Neural cell (in vitro differentiated cells): Measurements from ENCODE around the gene PTPN1. TPM values are rescaled to one million over a fixed set of nuclear protein-coding genes. Genes with fewer than 3 reads are reported as not detected.
"Not testable (repeated sequence)": the region's sequence is repeated elsewhere in the genome, so short reads cannot be mapped to it uniquely, and the experiment has no call there.

Experiments
- H2AFZ ChIP-seq: fragments of 200-600, 300-800 bp; sonication (generic), shearing (Covaris generic); 2 replicates; pipeline ENCODE4 v1.6.0; 2014; ENCODE audit warnings: low read depth, mild to moderate bottlenecking, antibody characterized with exemption, low read length, moderate library complexity
- H3F3A ChIP-seq: fragments of 200-600 bp; shearing (Covaris generic); 2 replicates; pipeline ENCODE4 v1.6.1; 2016; ENCODE audit warnings: mild to moderate bottlenecking, moderate library complexity, mixed read lengths, antibody characterized with exemption, low read length; ENCODE audit not compliant: insufficient read depth, poor library complexity, severe bottlenecking
- H3K27ac ChIP-seq: fragments of 200-600, 300-800 bp; sonication (generic), shearing (Covaris generic); 2 replicates; pipeline ENCODE4 v1.5.1; 2014; ENCODE audit warnings: mild to moderate bottlenecking, low read length, moderate library complexity
- H3K27me3 ChIP-seq: fragments of 300-800, 200-600 bp; sonication (generic), shearing (Covaris generic); 2 replicates; pipeline ENCODE4 v1.6.0; 2014; ENCODE audit warnings: mild to moderate bottlenecking, low read depth, low read length, moderate library complexity; ENCODE audit not compliant: insufficient read depth
- H3K36me3 ChIP-seq: fragments of 300-800, 200-600 bp; sonication (generic), shearing (Covaris generic); 2 replicates; pipeline ENCODE4 v1.5.1; 2014; ENCODE audit warnings: mild to moderate bottlenecking, antibody characterized with exemption, low read length, moderate library complexity; ENCODE audit not compliant: insufficient read depth
- H3K4me2 ChIP-seq: fragments of 300-800, 200-600 bp; sonication (generic), shearing (Covaris generic); 2 replicates; pipeline ENCODE4 v1.6.0; 2014; ENCODE audit warnings: mild to moderate bottlenecking, low read length
- H3K4me3 ChIP-seq: fragments of 300-800, 200-600 bp; sonication (generic), shearing (Covaris generic); 2 replicates; pipeline ENCODE4 v1.5.1; 2014; ENCODE audit warnings: mild to moderate bottlenecking, low read length, moderate library complexity
- H3K79me2 ChIP-seq: fragments of 200-600 bp; shearing (Covaris generic); replicated peaks from 2 replicates; pipeline ENCODE4 v1.6.0; 2014; ENCODE audit warnings: mild to moderate bottlenecking, low read length, moderate library complexity; ENCODE audit not compliant: insufficient read depth
- H3K9ac ChIP-seq: fragments of 300-800, 200-600 bp; sonication (generic), shearing (Covaris generic); 2 replicates; pipeline ENCODE4 v1.6.1; 2016; ENCODE audit warnings: mild to moderate bottlenecking, low read length, mixed read lengths
- H3K9me2 ChIP-seq: fragments of 200-600 bp; shearing (Covaris generic); 2 replicates; pipeline ENCODE4 v1.6.1; 2016; ENCODE audit warnings: mild to moderate bottlenecking, low read length, mixed read lengths; ENCODE audit not compliant: insufficient read depth
- H3K9me3 ChIP-seq: fragments of 200-600, 300-800 bp; sonication (generic), shearing (Covaris generic); 2 replicates; pipeline ENCODE4 v1.6.1; 2016; ENCODE audit warnings: mild to moderate bottlenecking, mixed run types, low read length, moderate library complexity, mixed read lengths
- H4K20me1 ChIP-seq: fragments of 200-600 bp; shearing (Covaris generic); 2 replicates; pipeline ENCODE4 v1.6.1; 2016; ENCODE audit warnings: mild to moderate bottlenecking, mixed run types; ENCODE audit not compliant: insufficient read depth
- EP300 ChIP-seq: fragments of 450-650 bp; conservative IDR thresholded peaks from 2 replicates; pipeline ENCODE4 v1.6.1; 2014; ENCODE audit warnings: antibody characterized with exemption, mild to moderate bottlenecking, moderate library complexity; ENCODE audit not compliant: poor library complexity, severe bottlenecking
- EZH2 ChIP-seq: fragments of 200-600, 300-800 bp; shearing (Covaris generic), sonication (generic); IDR thresholded peaks from 2 replicates; pipeline ENCODE4 v1.6.1; 2014; ENCODE audit warnings: antibody characterized with exemption, low read length, borderline replicate concordance, mild to moderate bottlenecking; ENCODE audit not compliant: insufficient read depth, poor library complexity, severe bottlenecking
- MXI1 ChIP-seq: fragments of 450-650 bp; conservative IDR thresholded peaks from 2 replicates; pipeline ENCODE4 v1.6.1; 2014; ENCODE audit warnings: antibody characterized with exemption, mild to moderate bottlenecking; ENCODE audit not compliant: poor library complexity, severe bottlenecking
- POLR2AphosphoS5 ChIP-seq: IDR thresholded peaks from 2 replicates; pipeline ENCODE4 v1.6.1; 2012
- RAD21 ChIP-seq: fragments of 450-650 bp; conservative IDR thresholded peaks from 2 replicates; pipeline ENCODE4 v1.6.1; 2014; ENCODE audit warnings: antibody characterized with exemption, mild to moderate bottlenecking, moderate library complexity
- SMC3 ChIP-seq: fragments of 450-650 bp; conservative IDR thresholded peaks from 2 replicates; pipeline ENCODE4 v1.6.1; 2014; ENCODE audit warnings: antibody characterized with exemption, mild to moderate bottlenecking, moderate library complexity; ENCODE audit not compliant: poor library complexity
- TAF1 ChIP-seq: IDR thresholded peaks from 2 replicates; pipeline ENCODE4 v1.6.1; 2012; ENCODE audit warnings: low read depth
- polyA plus RNA-seq: library from polyadenylated mRNA; depleted of rRNA; stranded (reverse); fragments of >200 nt; gene quantifications from 2 replicates; pipeline ENCODE4 v1.2.3, GENCODE V29; 2014
- TF ChIP-seq, protein P1 (sequence below): fragments of 450-650 bp; IDR thresholded peaks from 2 replicates; pipeline ENCODE4 v1.5.1; 2014; ENCODE audit warnings: antibody characterized with exemption, mild to moderate bottlenecking, moderate library complexity; ENCODE audit not compliant: poor library complexity, severe bottlenecking
- TF ChIP-seq, protein P2 (sequence below): IDR thresholded peaks from 2 replicates; pipeline ENCODE4 v1.6.1; 2012; ENCODE audit warnings: borderline replicate concordance

The PTPN1 gene
- polyA plus RNA-seq, 1 donor from 2014 or later: 48.1 TPM

DNA sequence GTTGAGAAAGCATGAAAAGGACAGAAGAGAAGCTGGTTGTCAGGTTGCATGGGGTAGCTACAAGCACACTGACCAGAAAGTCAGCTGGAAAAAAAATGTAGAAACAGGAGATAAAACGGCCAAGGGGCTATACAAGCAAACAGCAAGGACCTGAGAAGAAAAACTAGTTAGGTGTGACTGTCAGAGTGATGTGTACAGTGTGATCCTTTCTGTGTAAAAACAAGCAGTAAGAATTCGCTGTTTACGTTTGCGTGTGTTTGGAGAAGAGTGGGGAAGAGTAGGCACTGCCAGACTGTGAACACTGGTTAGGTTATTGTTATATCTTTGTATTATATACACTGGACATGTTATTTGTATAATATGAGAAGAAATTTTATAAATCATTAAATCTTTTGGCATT, 28.1 kb downstream of the PTPN1 start:
- Histone ChIP-seq H3F3A (no peaks in the 10 kb centered on the region), H2AFZ (no peak overlapping the region), H3K9me3 (no peaks in the 10 kb centered on the region), H3K27me3 (no peaks in the 10 kb centered on the region), H3K36me3 (no peaks in the 10 kb centered on the region), H3K27ac (no peak overlapping the region), H3K4me3 (no peak overlapping the region), H3K9ac (no peak overlapping the region), H3K9me2 (no peaks in the 10 kb centered on the region), H4K20me1 (peaks cover 4% of the 10 kb centered on the region), H3K79me2 (peaks cover 59% of the 10 kb centered on the region), H3K4me2 (no peak overlapping the region)
- no peak for TF ChIP-seq EZH2
- TF ChIP-seq SMC3: no peak
- no peak for TF ChIP-seq RAD21
- TF ChIP-seq, protein P1, sequence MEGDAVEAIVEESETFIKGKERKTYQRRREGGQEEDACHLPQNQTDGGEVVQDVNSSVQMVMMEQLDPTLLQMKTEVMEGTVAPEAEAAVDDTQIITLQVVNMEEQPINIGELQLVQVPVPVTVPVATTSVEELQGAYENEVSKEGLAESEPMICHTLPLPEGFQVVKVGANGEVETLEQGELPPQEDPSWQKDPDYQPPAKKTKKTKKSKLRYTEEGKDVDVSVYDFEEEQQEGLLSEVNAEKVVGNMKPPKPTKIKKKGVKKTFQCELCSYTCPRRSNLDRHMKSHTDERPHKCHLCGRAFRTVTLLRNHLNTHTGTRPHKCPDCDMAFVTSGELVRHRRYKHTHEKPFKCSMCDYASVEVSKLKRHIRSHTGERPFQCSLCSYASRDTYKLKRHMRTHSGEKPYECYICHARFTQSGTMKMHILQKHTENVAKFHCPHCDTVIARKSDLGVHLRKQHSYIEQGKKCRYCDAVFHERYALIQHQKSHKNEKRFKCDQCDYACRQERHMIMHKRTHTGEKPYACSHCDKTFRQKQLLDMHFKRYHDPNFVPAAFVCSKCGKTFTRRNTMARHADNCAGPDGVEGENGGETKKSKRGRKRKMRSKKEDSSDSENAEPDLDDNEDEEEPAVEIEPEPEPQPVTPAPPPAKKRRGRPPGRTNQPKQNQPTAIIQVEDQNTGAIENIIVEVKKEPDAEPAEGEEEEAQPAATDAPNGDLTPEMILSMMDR: no peak
- no peak for TF ChIP-seq POLR2AphosphoS5
- TF ChIP-seq, protein P2, sequence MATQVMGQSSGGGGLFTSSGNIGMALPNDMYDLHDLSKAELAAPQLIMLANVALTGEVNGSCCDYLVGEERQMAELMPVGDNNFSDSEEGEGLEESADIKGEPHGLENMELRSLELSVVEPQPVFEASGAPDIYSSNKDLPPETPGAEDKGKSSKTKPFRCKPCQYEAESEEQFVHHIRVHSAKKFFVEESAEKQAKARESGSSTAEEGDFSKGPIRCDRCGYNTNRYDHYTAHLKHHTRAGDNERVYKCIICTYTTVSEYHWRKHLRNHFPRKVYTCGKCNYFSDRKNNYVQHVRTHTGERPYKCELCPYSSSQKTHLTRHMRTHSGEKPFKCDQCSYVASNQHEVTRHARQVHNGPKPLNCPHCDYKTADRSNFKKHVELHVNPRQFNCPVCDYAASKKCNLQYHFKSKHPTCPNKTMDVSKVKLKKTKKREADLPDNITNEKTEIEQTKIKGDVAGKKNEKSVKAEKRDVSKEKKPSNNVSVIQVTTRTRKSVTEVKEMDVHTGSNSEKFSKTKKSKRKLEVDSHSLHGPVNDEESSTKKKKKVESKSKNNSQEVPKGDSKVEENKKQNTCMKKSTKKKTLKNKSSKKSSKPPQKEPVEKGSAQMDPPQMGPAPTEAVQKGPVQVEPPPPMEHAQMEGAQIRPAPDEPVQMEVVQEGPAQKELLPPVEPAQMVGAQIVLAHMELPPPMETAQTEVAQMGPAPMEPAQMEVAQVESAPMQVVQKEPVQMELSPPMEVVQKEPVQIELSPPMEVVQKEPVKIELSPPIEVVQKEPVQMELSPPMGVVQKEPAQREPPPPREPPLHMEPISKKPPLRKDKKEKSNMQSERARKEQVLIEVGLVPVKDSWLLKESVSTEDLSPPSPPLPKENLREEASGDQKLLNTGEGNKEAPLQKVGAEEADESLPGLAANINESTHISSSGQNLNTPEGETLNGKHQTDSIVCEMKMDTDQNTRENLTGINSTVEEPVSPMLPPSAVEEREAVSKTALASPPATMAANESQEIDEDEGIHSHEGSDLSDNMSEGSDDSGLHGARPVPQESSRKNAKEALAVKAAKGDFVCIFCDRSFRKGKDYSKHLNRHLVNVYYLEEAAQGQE: no peak
- TF ChIP-seq EP300: no peak
- TF ChIP-seq MXI1: no peak
- no peak for TF ChIP-seq TAF1

DNA sequence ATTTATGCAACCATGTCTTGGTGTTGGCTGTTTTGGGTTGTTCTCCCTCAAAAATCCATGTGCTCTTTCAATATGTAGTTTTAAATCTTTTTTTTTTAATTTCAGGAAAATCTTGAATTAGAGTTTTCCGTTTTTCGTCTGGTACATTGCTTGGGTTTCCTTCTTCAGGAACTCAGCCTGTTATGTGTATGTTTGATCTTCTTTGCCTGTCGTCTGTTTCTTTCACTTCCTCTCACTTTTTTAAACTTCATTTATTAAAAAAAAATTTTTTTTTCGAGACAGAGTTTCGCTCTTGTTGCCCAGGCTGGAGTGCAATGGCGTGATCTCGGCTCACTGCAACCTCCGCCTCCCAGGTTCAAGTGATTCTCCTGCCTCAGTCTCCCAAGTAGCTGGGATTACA, 29.6 kb downstream of the PTPN1 start:
- H3K27ac ChIP-seq, H3F3A ChIP-seq, H4K20me1 ChIP-seq, H3K4me3 ChIP-seq, H3K9me3 ChIP-seq, H3K27me3 ChIP-seq, H2AFZ ChIP-seq, H3K9me2 ChIP-seq, H3K36me3 ChIP-seq, H3K9ac ChIP-seq, H3K4me2 ChIP-seq: not testable (repeated sequence)
- peaks cover 49% of the 10 kb centered on the region for H3K79me2 ChIP-seq
